GM12864 (cell line): ENCODE results near the gene TGM2.
"Not testable (repeated sequence)": the region's sequence is repeated elsewhere in the genome, so short reads cannot be mapped to it uniquely, and the experiment has no call there.

Experiments
- DNase-seq: peaks from one replicate; pipeline ENCODE4 v3.0.0-alpha.2; 2011; ENCODE audit warnings: low read depth
- H3K4me3 ChIP-seq: 2 replicates; pipeline ENCODE4 v1.5.1; 2011; ENCODE audit warnings: mild to moderate bottlenecking, low read depth, low read length, control low read depth
- CTCF ChIP-seq: IDR thresholded peaks from 2 replicates; pipeline ENCODE4 v1.5.1; 2011; ENCODE audit warnings: low read depth, mild to moderate bottlenecking, moderate library complexity, low read length, control low read depth, inconsistent platforms; ENCODE audit errors: missing control alignments

TGM2 gene

DNA sequence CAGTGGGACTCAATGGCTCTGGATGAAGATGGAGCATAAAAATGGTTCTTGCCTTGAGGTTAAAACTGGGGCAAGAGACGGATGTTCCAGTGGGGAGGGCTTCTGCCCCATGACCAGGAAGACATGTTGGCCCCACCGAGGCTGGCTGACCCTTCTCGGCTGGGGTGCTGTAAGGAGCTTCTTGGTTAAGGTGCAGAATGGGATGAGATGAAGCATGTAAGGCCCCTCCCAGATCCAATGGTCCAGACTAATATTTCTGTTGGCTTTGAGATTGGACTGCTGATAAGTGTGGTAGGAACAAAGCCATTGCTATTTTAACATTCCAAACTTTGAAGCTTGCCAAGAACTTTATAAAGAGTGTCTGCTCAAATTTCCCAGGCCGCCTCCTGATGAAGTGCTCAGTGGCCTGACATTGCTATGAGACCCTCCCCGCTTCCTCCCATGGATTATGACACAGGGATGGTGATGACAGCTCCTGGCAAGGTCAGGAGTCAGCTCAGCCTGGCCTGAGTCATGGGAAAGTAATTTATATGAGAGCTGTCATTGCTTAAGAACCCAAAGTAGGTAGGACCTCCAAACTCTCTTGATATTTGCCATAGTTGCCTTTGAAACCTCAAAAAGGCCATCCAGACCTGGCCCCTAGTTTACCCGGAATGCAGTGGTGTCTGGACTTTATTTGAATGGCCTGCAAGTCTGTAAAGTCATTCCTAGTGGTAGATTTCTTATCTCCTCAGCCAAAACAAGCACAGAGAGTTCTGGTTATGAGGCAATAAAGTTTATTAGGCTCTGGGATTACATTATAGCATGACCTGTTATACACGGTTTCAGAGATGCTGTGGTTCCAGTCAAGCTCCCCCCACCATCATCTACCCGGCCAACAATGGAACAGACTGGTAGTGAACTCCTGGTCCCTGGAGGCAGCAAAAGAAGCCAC is 55.2 kb downstream of the TGM2 start:
- DNase-seq: no peak
- no peak for TF ChIP-seq CTCF
- H3K4me3 ChIP-seq: no peak overlapping the region

DNA sequence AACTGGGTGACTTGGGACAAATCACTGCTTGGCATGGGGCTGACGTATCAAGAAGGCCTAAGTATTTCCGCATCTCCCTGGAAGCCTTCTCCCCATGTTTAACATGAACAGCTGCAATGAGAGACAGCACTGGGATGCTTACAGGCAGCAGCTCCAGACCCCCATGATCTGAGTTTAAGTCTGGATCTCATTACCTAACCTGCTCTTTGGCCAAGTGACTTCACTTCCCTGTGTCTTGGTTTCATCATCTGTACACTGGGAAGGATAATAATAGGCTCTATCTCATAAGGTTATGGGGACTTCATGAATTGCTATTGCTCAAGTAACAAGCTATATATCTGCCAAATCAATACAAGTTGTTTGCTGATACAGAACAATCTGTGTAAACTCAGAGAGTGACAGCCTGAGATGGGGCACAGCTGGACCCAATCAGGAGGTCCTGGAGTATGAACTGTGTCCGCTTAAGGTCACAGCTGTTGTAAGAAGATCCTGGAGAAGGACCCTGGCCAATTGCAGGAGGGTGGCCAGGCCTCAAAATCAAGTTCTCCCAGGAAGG is 56.0 kb downstream of the TGM2 start:
- TF ChIP-seq CTCF: no peak
- DNase-seq: no peak
- H3K4me3 ChIP-seq: no peak overlapping the region

GRCh38 chr20:38108438-38108985 is 56.6 kb downstream of the TGM2 start:
- no peak overlapping the region for H3K4me3 ChIP-seq
- DNase-seq: no peak
- TF ChIP-seq CTCF: no peak

GRCh38 chr20:38107916-38108315 is 57.2 kb downstream of the TGM2 start:
- not testable (repeated sequence) for H3K4me3 ChIP-seq, DNase-seq

GRCh38 chr20:38107386-38107785 is 57.7 kb downstream of the TGM2 start:
- H3K4me3 ChIP-seq, DNase-seq: not testable (repeated sequence)

GRCh38 chr20:38106461-38106860 is 58.6 kb downstream of the TGM2 start:
- no peak for DNase-seq
- no peak for TF ChIP-seq CTCF
- no peak overlapping the region for H3K4me3 ChIP-seq

- no peak overlapping the region for H3K4me3 ChIP-seq
- no peak for DNase-seq
- no peak for TF ChIP-seq CTCF
Measured at GRCh38 chr20:38104285-38104684, 60.8 kb downstream of the TGM2 start.

DNA sequence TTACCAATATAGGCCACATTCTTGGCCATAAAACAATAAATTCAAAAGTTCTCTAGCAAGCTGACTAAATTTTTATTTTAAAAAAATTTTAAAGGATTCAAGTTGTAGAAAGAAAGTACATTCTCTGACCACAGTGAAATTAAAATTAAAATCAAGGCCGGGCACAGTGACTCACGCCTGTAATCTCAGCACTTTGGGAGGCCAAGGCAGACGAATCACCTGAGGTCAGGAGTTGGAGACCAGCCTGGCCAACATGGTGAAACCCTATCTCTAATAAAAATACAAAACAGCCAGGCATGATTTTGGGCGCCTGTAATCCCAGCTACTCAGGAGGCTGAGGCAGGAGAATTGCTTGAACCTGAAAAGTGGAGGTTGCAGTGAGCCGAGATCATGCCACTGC is 62.9 kb downstream of the TGM2 start:
- DNase-seq, H3K4me3 ChIP-seq: not testable (repeated sequence)
